Cerebellar nuclear complex (tissue), 1 donor: ENCODE results near the gene TSPAN11.
"Not testable (repeated sequence)": the region's sequence is repeated elsewhere in the genome, so short reads cannot be mapped to it uniquely, and the experiment has no call there.

Experiments used
- DNase-seq, 2 experiments: peaks; one replicate each; lab custom pipeline; 2025; lab: John Stamatoyannopoulos, UW

TSPAN11 gene

DNA sequence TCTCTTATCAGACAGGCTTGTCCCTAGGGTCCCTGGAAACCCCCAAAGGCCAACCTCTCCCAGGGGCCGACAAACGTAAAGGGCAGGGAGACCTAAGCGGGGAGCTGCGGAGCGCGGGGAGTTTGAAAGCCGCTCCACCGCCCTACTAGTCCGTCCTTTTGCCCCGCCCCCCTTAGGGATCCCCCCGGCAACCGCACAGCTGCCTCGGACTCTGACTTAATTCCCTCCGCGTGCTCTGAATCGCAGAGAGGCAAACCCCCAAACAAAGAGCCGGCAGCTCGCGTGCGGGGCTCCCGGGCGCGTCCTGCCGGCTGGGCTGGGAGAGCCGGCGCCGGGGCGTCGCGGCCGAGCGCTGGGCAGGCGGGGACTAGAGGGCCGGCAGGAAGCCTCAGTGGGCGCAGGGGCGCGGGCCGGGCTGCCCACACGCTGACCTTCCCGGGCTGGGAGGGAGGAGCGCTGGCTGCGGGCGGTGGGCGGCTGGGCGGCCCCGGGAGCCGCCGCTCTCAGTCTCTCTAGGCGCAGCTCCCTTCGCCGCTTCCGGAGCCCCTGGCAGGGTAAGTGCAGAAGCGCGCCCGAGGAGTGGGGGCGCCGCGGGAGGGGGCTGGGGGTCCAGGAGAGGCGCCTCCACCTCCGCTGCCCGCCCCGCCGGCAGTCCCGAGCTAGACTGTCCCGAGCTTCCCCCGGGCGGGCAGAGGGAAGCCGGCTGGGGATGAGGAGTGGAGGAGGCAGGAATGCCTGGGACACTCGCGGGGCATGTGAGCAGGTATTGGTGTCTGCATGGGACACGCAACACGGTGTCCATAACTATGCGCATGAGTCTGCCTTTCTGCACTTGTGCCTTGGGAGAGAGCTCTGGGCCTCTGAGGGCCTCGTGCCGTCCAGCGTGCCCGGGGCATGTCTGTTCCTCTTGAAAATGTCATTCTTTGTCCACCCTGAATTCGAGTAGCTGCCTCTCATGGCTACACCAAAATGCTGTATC lies at the start of gene TSPAN11:
Gene TSPAN11, plus strand, starts transcription at position 506 of the 979 bp plus-strand sequence. CDS start 27,244 bp downstream, outside the sequence.
- no peak for DNase-seq

DNA sequence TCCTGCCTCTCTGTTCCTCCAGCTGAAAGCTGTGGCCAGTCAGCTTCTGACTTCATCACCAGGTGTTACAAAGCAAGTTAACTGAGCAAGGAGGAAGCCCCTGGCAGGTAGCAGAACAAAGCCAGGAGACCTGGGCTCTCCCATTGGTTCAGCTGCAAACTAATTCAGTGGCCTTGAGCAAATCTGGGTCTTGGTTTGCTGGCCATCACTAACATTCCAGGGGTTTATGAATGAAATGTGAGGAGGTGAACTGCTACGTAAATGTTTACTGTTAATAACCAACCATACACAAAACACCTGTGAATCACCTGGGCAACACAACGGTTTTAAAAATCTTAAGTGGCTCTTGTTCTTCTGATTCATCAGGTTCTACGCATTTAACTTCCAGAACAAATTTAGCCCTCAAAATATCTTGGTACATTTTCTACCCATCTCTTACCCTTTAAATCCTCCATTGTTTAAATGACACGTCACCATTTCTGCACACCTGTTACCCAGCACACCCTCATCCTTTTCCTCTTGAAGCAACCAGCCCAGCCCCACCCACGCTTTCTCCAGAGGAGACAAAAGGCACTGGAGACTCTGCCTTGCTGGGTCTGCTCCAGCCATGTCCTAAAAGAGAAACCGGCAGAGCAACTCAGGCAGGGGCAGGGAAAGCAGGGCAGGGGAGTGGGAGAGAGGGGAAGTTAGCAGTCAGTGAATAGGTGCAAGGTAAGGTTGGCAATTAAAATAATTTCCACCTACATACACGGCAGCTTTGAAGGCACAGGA lies 49.3 kb upstream of the TSPAN11 start:
- no peak for DNase-seq

DNA sequence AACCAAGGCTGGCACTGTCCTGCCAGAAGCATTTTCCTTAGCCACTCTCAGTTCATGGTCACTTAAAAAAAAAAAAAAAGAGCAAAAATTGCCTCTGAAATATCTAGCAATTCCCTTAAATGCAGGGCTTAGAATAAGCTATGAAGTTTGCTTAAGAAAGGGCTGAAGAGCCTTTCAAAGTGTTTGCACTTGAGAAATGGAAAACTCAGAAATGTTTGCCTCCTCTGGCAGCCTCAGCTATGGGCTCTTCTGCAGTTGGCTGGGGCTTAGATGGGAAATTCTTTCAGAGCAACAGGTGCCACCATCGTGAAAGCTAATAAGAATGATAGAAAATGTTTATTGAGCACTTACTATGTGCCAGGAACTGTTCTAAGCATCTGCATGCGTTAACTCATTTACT lies 48.5 kb upstream of the TSPAN11 start:
- DNase-seq = no peak

DNA sequence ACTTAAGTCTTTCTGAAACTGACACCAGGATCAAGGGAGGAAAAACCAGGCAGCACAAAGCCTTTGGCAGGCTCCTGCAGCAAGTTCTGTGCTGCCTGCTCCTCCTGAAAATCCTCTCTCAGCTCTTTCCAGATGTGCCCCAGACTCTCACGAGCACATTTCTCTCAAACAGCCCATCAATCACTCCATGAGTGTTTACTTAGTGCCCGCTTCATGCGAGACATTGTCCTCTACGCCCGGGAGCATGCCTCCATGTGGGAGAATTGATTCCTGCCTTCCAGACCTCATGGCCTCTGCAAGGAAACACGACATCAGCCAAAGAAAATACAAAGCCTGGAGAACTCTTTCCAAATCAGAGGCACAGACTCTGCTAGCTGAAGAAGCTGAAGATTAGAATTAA lies 46.5 kb upstream of the TSPAN11 start:
- no peak for DNase-seq

DNA sequence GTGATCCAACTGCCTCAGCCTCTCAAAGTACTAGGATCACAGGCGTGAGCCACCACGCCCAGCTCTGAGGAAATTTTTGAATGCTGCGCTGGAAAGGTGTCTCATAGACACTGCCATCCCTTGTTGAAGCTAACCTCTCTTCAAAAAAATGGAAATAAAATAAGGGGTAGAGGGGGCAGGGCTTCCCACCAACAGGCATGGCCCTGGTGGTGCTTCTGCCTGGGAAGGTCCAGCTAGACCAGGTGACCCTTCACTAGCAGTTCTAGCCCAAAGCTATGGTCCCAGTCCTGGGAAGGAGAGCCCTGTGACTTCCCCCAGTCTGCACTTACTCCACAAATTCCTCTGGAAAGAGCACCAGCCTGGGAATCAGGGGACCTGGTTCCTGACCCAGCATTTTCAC lies 45.7 kb upstream of the TSPAN11 start:
- DNase-seq = no peak

- DNase-seq = peak in 1 of 2 experiments; percentile 5
Measured at GRCh38 chr12:30882706-30883105, 43.8 kb upstream of the TSPAN11 start.

DNA sequence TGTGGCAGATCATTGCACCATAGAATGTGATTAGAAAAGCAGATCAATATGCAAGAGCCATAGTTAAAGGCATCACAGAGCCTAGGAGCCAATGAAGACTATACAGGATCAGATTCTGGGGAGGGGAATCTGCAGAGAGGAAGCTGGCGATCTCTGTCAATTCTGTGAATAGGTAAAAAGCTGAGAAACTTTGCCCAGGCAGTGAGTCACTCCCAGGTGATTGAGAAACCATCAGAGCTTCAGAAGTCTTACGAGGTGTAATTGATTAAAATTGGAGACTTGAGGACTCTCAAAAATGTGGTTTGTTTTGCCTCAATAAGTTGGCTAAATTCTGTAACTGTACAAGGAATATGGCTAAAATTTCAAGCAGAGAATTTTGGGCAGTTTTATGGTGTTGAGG lies 41.7 kb upstream of the TSPAN11 start:
- no peak for DNase-seq

DNA sequence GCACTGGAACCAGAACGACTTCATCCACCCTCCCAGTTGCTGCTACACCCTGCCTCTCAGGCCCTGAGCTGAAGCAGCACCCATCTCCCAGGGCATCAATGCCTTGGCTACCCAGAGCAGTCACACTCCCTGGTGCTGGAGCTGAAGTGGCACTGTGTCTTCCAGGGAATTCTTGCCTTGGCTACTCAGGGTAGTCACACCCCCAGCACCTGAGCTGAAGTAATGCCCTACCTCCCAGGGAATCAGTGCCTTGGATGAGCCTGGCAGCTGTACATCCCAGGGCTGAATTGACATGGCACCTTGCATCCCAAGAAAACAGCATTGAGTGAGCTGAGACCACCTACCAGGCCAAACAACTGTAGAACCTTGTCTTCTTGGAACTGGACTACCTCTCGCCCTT lies 41.2 kb upstream of the TSPAN11 start:
- no peak for DNase-seq

- no peak for DNase-seq
Measured at GRCh38 chr12:30887226-30887625, 39.3 kb upstream of the TSPAN11 start.

- no peak for DNase-seq
Measured at GRCh38 chr12:30888241-30888640, 38.3 kb upstream of the TSPAN11 start.

- not testable (repeated sequence) for DNase-seq
Measured at GRCh38 chr12:30894531-30894930, 32.0 kb upstream of the TSPAN11 start.

DNA sequence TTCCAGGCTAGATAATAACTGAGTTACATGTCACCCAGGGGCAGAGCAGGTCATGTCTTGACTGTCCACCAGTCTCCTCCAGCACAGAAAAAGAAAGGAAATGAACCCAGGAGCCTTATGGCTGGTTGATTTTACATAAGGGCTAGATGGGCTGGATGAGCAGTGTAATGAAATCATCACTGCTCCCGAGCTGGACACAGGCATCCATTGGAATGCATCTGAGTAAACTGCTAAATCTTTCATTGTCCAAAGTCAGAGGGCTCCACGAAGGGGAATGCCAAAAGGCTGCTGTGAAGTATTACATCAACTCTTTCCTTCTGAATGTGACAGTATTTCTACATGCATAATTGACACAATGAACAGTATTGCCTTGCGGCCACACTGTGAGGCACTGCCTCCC lies 30.1 kb upstream of the TSPAN11 start:
- no peak for DNase-seq

GRCh38 chr12:30898846-30899245 lies 27.7 kb upstream of the TSPAN11 start:
- DNase-seq = no peak

DNA sequence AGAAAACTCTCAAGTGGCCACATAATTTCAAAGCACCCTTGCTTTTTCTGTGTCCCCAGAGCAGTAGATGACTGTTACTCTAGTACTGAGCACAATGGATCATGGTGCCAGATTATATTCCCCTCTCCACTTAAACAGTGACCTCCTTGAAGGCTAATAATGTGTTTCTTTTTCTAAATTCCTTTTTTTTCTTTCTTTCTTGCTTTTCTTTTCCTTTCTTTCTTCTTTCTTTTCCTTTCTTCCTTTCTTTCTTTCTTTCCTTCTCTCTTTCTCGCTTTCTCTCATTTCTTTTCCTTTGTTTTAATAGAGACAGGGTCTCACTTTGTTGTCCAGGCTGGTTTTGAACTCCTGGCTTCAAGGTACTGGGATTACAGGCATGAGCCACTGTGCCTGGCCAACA lies 26.2 kb upstream of the TSPAN11 start:
- DNase-seq = no peak

DNA sequence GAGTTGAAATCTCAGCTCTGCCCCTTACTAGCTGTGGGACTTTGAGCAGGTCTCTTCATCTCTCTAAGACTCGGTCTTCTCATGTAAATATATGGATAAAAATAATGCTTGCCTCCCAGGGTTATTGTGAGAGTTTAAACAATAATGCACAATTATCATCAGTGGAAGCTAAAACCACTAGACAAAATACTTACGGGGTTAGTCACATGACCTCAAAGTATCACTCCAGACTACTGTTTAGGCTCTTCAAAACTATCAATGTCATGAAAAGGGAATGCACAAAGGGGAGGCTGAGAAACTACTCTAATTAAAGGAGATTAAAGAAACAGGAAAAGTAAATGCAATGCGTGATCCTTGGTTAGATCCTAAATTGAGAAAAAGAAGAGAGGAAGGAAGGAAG lies 24.5 kb upstream of the TSPAN11 start:
- DNase-seq = no peak

DNA sequence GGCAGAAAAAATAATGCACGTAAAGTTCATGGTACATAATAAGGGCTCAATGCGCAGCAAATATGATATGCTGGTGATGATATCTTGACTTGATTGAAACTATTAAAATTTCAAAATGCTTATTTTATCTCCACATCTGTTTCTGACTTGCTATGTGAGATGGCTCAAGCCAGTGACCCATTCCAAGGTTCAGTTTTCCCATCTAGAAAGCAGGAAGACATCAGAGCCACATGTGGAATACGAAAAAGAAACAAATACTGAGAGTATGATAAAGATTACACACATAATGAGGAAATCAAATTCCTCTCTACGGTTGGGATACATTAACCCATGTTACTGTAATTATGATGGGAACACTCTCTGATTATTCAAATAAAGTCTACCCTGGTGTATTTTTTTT lies 24.0 kb upstream of the TSPAN11 start:
- DNase-seq = no peak

DNA sequence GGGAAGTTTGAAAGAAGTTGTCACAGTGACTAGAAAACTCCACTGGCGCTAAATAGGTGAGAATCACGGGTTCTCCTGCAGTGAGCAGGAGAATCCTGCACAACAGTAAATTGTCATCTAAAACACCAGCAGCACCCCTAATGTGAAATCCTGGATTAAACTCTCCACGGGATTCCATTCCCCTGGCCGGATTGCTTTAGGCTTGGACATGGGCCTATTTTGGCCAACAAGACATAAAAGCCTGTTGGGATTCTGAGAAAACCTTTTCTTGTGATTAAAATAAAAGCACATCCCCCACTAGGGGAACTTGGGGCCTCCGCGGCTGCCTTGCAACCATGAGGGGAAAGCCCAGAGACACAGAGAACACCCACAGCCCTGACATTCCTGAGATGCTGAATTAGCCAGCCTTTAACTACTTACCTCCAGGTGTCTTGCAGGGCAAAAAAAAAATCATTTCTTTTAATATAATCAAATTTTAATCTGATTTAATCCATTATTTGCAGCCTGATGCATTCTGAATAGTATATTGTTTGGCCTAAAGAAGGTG lies 21.0 kb upstream of the TSPAN11 start:
- DNase-seq = no peak

DNA sequence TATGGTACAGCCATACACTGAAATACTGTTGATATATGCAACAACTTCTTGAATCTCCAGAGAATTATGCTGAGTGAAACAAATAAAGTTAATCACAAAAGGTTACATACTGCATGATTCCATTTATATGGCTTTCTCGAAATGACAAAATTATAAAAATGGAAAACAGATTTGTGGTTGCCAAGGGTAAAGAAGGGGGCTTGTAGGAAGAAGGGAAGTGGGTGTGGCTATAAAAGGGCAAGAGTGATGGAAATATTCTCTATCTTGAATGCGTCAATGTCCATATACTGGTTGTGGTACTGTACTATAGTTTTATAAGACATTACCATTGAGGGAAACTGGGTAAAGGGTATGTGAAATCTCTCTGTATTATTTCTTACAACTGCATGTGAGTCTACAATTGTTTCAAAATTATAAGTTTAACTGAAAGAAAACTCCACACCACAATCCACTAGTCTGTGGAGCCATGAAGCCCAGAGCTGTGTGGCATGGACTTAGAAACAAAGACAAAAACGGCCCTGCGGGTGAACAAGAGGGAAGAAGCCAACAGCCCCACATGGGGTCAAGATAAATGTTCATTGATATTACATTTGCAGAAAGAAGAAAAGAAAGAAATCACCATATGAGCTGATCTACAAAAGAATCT lies 18.3 kb upstream of the TSPAN11 start:
- no peak for DNase-seq

GRCh38 chr12:30908722-30909348 lies 17.7 kb upstream of the TSPAN11 start:
- DNase-seq = no peak

- DNase-seq = no peak
Measured at GRCh38 chr12:30909349-30910037, 17.1 kb upstream of the TSPAN11 start.

- DNase-seq = no peak
Measured at GRCh38 chr12:30910038-30910350, 16.6 kb upstream of the TSPAN11 start.
